ENCODE measurements around the gene NRCAM.
A peak's percentile ranks its signal among the peaks of the same experiment; 100 is the strongest.

Gene NRCAM

DNA sequence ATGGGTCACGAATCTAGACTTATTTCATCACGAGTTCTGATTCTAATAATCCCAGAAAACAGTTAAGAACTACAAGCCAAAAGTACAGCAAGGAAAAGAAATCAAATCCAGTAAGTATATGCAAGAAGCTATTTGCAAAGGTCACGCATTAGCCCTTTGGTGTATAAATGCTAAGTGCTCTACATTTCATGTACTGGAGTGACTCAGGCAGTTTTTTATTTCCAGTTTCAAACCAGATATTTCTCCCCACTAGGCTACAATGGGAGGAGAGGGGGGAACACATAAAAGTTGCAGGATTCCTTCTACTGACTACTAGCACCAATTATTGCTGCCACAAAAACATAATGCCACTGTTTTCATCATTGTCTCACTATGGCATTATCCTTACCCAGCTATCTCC, 148.0 kb downstream of the NRCAM start:
- Histone ChIP-seq H2BK5ac (ENCODE audit: low read depth, low read length, poor library complexity, severe bottlenecking) (no peak overlapping the region), H3K36me3 (ENCODE audit: control insufficient read depth in 1 of 2, insufficient read depth in 2 of 2, low read depth in 1 of 2, low read length in 2 of 2) (no peaks in the 10 kb centered on the region), H3K23ac (ENCODE audit: low read length in 2 of 2) (no peak overlapping the region), H3K4me2 (ENCODE audit: low read length, poor library complexity, severe bottlenecking) (no peak overlapping the region), H2AFZ (ENCODE audit: low read depth, low read length) (no peak overlapping the region), H3K9me3 (ENCODE audit: control insufficient read depth, low read length) (no peaks in the 10 kb centered on the region), H3K79me1 (replicated peaks; ENCODE audit: low read length, poor library complexity, severe bottlenecking) (no peaks in the 10 kb centered on the region), H3K9ac (ENCODE audit: low read length) (no peak overlapping the region), H2BK12ac (ENCODE audit: low read length in 2 of 2) (no peak overlapping the region), H4K91ac (ENCODE audit: low read length) (no peak overlapping the region), H3K4me1 (ENCODE audit: control insufficient read depth, insufficient read depth, low read depth, low read length) (no peaks in the 10 kb centered on the region), H2BK120ac (ENCODE audit: low read depth, low read length) (no peak overlapping the region), H3K18ac (ENCODE audit: low read depth in 1 of 2, low read length in 2 of 2) (no peak overlapping the region), H4K8ac (ENCODE audit: low read length) (no peak overlapping the region), H3K4me3 (ENCODE audit: insufficient read depth in 1 of 2, low read depth in 1 of 2, low read length in 2 of 2) (peak overlapping the region in 1 of 2 experiments; percentile 8), H3K27ac (ENCODE audit: low read length, poor library complexity, severe bottlenecking) (no peak overlapping the region), H3K27me3 (ENCODE audit: control insufficient read depth in 1 of 2, insufficient read depth in 1 of 2, low read length in 2 of 2) (no peaks in the 10 kb centered on the region), H2AK5ac (ENCODE audit: low read length, severe bottlenecking) (no peak overlapping the region), H2BK15ac (ENCODE audit: low read depth, poor library complexity, severe bottlenecking) (no peak overlapping the region), H3K4ac (ENCODE audit: low read depth in 1 of 2, low read length in 2 of 2) (no peak overlapping the region), H3K14ac (ENCODE audit: low read length in 2 of 2) (no peak overlapping the region)
- DNase-seq = peak; percentile 38
- 97% methylated on average over 3 of the region's 3 CpGs for WGBS

DNA sequence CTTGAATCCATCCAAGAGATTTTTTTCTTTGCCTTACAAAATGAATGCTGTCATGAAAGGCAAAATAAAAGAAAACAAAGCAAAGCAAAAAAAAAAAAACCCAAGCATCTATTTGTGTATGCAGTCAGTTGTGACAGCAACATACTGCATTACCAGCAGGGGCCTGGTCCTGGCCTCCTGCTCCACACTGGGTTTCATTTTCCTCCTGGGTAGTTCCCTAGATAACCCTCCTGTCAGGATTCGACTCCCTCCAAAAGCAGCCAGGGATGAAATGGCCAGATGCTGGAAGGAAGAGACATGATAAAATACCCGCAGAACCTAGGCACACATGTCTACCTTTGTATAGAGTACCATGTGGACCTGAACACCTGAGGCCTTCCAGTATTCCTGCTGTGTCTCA, 148.6 kb downstream of the NRCAM start:
- no peak for DNase-seq
- 85% methylated on average over 2 of the region's 2 CpGs for WGBS
- Histone ChIP-seq H2AFZ (ENCODE audit: low read depth, low read length) (no peak overlapping the region), H2BK12ac (ENCODE audit: low read length in 2 of 2) (peak overlapping the region in 1 of 2 experiments; percentile 19), H3K9me3 (ENCODE audit: control insufficient read depth, low read length) (no peaks in the 10 kb centered on the region), H4K8ac (ENCODE audit: low read length) (no peak overlapping the region), H3K23ac (ENCODE audit: low read length in 2 of 2) (no peak overlapping the region), H2BK120ac (ENCODE audit: low read depth, low read length) (no peak overlapping the region), H3K4me1 (ENCODE audit: control insufficient read depth, insufficient read depth, low read depth, low read length) (no peaks in the 10 kb centered on the region), H2BK5ac (ENCODE audit: low read depth, low read length, poor library complexity, severe bottlenecking) (no peak overlapping the region), H3K27me3 (ENCODE audit: control insufficient read depth in 1 of 2, insufficient read depth in 1 of 2, low read length in 2 of 2) (no peaks in the 10 kb centered on the region), H3K9ac (ENCODE audit: low read length) (no peak overlapping the region), H3K18ac (ENCODE audit: low read depth in 1 of 2, low read length in 2 of 2) (no peak overlapping the region), H3K4me3 (ENCODE audit: insufficient read depth in 1 of 2, low read depth in 1 of 2, low read length in 2 of 2) (no peak overlapping the region), H3K14ac (ENCODE audit: low read length in 2 of 2) (no peak overlapping the region), H4K91ac (ENCODE audit: low read length) (no peak overlapping the region), H3K27ac (ENCODE audit: low read length, poor library complexity, severe bottlenecking) (no peak overlapping the region), H2BK15ac (ENCODE audit: low read depth, poor library complexity, severe bottlenecking) (no peak overlapping the region), H3K4me2 (ENCODE audit: low read length, poor library complexity, severe bottlenecking) (no peak overlapping the region), H3K36me3 (ENCODE audit: control insufficient read depth in 1 of 2, insufficient read depth in 2 of 2, low read depth in 1 of 2, low read length in 2 of 2) (no peaks in the 10 kb centered on the region), H3K4ac (ENCODE audit: low read depth in 1 of 2, low read length in 2 of 2) (no peak overlapping the region), H2AK5ac (ENCODE audit: low read length, severe bottlenecking) (no peak overlapping the region), H3K79me1 (replicated peaks; ENCODE audit: low read length, poor library complexity, severe bottlenecking) (no peaks in the 10 kb centered on the region)

DNA sequence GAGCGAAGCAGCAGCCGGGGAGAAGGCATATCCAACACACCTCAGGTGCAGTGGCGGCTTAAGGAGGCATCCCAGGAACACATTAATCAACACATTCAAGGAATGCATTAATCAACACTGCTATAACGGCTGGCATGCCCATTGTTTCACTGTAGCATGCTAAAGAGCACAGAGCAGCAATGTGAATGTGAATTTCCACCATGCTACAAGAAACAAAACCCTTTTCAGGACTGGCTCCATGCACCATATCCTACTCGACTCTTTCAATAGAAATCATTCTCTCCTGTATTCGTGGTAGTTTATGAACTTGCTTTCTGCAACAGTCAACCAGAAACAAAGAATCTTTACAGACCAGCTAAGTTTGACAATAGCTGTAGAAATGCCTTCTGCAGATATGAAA, 149.0 kb downstream of the NRCAM start:
- Histone ChIP-seq H3K4ac (ENCODE audit: low read depth in 1 of 2, low read length in 2 of 2) (no peak overlapping the region), H3K23ac (ENCODE audit: low read length in 2 of 2) (no peak overlapping the region), H2BK15ac (ENCODE audit: low read depth, poor library complexity, severe bottlenecking) (no peak overlapping the region), H3K4me3 (ENCODE audit: insufficient read depth in 1 of 2, low read depth in 1 of 2, low read length in 2 of 2) (no peak overlapping the region), H4K8ac (ENCODE audit: low read length) (no peak overlapping the region), H2BK12ac (ENCODE audit: low read length in 2 of 2) (no peak overlapping the region), H4K91ac (ENCODE audit: low read length) (peak overlapping the region; percentile 3), H2AK5ac (ENCODE audit: low read length, severe bottlenecking) (no peak overlapping the region), H3K27ac (ENCODE audit: low read length, poor library complexity, severe bottlenecking) (no peak overlapping the region), H3K27me3 (ENCODE audit: control insufficient read depth in 1 of 2, insufficient read depth in 1 of 2, low read length in 2 of 2) (no peaks in the 10 kb centered on the region), H3K4me1 (ENCODE audit: control insufficient read depth, insufficient read depth, low read depth, low read length) (no peaks in the 10 kb centered on the region), H2BK5ac (ENCODE audit: low read depth, low read length, poor library complexity, severe bottlenecking) (no peak overlapping the region), H3K9ac (ENCODE audit: low read length) (no peak overlapping the region), H3K79me1 (replicated peaks; ENCODE audit: low read length, poor library complexity, severe bottlenecking) (no peaks in the 10 kb centered on the region), H3K18ac (ENCODE audit: low read depth in 1 of 2, low read length in 2 of 2) (no peak overlapping the region), H2AFZ (ENCODE audit: low read depth, low read length) (no peak overlapping the region), H3K36me3 (ENCODE audit: control insufficient read depth in 1 of 2, insufficient read depth in 2 of 2, low read depth in 1 of 2, low read length in 2 of 2) (no peaks in the 10 kb centered on the region), H2BK120ac (ENCODE audit: low read depth, low read length) (no peak overlapping the region), H3K4me2 (ENCODE audit: low read length, poor library complexity, severe bottlenecking) (no peak overlapping the region), H3K9me3 (ENCODE audit: control insufficient read depth, low read length) (no peaks in the 10 kb centered on the region), H3K14ac (ENCODE audit: low read length in 2 of 2) (no peak overlapping the region)
- no peak for DNase-seq
- WGBS = 84% methylated on average over 6 of the region's 6 CpGs

DNA sequence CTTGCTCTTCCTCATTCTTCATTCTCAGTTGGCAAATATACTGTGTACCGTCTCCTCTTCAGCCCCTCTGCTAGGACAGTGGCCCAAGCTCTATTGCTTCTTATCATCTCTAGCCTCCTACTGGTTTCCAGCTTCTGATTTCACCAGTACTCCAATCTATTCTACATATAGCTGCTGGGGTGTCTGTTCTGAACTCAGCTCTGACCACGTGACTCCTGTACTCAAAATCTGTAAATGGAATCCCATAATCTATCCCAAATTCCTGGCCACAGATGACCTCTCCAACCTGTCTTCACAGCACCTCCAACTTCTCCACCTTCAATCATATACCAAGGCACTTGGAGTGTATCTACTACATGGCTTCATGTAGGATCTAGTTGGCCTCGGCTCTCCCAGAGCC, 152.9 kb downstream of the NRCAM start:
- Histone ChIP-seq H3K4me2 (ENCODE audit: low read length, poor library complexity, severe bottlenecking) (no peak overlapping the region), H3K14ac (ENCODE audit: low read length in 2 of 2) (no peak overlapping the region), H2BK5ac (ENCODE audit: low read depth, low read length, poor library complexity, severe bottlenecking) (no peak overlapping the region), H3K18ac (ENCODE audit: low read depth in 1 of 2, low read length in 2 of 2) (no peak overlapping the region), H3K4me1 (ENCODE audit: control insufficient read depth, insufficient read depth, low read depth, low read length) (no peaks in the 10 kb centered on the region), H3K9me3 (ENCODE audit: control insufficient read depth, low read length) (no peaks in the 10 kb centered on the region), H2BK120ac (ENCODE audit: low read depth, low read length) (no peak overlapping the region), H2BK12ac (ENCODE audit: low read length in 2 of 2) (no peak overlapping the region), H3K4ac (ENCODE audit: low read depth in 1 of 2, low read length in 2 of 2) (no peak overlapping the region), H4K8ac (ENCODE audit: low read length) (no peak overlapping the region), H2AK5ac (ENCODE audit: low read length, severe bottlenecking) (no peak overlapping the region), H3K23ac (ENCODE audit: low read length in 2 of 2) (no peak overlapping the region), H2BK15ac (ENCODE audit: low read depth, poor library complexity, severe bottlenecking) (no peak overlapping the region), H4K91ac (ENCODE audit: low read length) (no peak overlapping the region), H2AFZ (ENCODE audit: low read depth, low read length) (no peak overlapping the region), H3K27ac (ENCODE audit: low read length, poor library complexity, severe bottlenecking) (no peak overlapping the region), H3K27me3 (ENCODE audit: control insufficient read depth in 1 of 2, insufficient read depth in 1 of 2, low read length in 2 of 2) (no peaks in the 10 kb centered on the region), H3K36me3 (ENCODE audit: control insufficient read depth in 1 of 2, insufficient read depth in 2 of 2, low read depth in 1 of 2, low read length in 2 of 2) (no peaks in the 10 kb centered on the region), H3K9ac (ENCODE audit: low read length) (no peak overlapping the region), H3K4me3 (ENCODE audit: insufficient read depth in 1 of 2, low read depth in 1 of 2, low read length in 2 of 2) (no peak overlapping the region), H3K79me1 (replicated peaks; ENCODE audit: low read length, poor library complexity, severe bottlenecking) (no peaks in the 10 kb centered on the region)
- DNase-seq = no peak
- 82% methylated on average over 3 of the region's 3 CpGs for WGBS
